GM18507 (cell line): ENCODE results near the gene SNUPN.
A peak's percentile ranks its signal among the peaks of the same experiment; 100 is the strongest.

Experiments
- DNase-seq: peaks from one replicate; pipeline ENCODE4 v3.0.0; 2011; ENCODE audit warnings: low read depth; ENCODE audit not compliant: insufficient read length; ENCODE audit errors: extremely low spot score
- FAIRE-seq: peaks from 2 replicates; lab custom pipeline; 2011; peaks lifted over from hg19 to GRCh38; lab: Jason Lieb, UNC

The SNUPN gene

DNA sequence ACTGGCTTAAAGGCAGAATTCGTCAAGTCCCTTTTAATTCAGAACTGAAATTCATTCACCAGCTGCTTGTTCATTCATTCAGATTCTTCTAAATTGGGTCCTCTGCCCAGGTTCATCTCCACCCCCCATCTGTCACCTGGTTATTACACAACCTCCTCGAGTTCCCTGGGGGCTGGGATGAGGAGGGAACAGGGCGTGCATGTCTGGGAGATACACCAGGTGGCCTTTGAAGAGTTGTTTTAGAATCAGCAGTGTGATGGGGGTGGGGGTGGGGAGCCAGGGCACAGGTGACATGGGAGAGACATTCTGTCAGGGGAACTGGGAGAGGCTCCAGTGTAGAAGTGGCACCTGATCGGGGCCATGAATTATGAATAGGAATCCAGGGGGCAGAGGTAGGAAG is 30.4 kb upstream of the SNUPN start:
- FAIRE-seq (no peak), DNase-seq (no peak)

DNA sequence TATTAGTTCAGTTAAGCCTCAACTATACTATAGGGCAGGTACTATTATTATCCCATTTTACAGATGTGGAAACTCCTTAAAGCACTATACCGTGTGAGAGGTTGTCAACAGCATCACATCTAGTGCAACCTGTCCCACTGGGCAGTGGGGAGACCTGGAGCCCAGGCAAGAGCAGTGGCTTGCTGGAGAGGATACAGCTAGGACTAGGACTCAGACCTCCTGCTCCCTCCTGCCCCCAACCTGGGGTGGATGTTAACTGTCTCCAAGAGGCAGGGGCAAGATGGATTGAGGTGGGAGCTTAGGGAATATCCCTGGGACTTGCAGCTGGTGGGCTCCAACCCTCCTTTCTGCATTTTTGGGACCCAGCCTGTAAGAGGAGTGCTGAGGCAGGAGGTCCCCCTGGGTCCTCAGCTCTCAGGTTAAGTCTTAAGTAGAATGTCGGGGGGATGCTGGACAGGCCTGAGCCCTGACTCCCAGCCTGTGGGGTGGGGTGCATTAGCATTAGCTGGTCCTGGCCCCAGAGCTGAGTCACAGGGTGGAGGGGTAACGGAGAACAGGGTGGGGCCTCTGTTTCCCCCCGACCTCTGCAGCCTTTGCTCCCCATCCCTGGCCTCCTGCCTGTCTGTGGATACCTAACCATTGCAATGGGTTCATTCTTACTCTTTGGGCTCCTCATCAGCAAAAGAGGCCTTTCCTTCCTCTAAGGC is 28.8 kb upstream of the SNUPN start:
- no peak for FAIRE-seq

DNA sequence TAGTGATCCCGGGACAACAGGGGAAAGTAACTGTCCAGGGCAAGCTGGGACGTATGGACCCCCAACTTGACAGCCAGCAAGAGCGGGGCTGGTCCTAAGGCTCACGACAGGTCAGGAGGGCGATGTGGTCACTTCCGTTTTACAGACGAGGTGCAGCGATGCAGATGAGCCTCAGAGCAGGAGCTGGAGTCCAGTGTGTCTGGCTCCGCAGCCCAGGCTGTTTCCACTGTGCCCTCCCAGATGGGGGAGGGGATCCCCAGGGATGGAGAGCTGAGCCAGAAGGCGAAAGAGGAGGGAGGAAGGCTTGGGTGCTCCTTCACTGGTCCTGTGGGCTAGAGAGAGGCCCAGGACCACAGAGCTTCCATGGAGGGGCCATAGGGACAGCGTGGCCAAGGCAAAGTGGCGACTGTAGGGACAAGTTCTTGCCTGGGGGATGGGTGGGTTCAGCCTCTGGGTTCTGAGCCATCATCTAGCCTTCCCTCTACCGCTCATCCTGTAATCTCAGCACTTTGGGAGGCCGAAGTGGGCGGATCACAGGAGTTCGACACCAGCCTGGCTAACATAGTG is 27.9 kb upstream of the SNUPN start:
- DNase-seq (no peak), FAIRE-seq (no peak)

More for the DNA sequence above, 28.8 kb upstream of the SNUPN start:
- DNase-seq = no peak

DNA sequence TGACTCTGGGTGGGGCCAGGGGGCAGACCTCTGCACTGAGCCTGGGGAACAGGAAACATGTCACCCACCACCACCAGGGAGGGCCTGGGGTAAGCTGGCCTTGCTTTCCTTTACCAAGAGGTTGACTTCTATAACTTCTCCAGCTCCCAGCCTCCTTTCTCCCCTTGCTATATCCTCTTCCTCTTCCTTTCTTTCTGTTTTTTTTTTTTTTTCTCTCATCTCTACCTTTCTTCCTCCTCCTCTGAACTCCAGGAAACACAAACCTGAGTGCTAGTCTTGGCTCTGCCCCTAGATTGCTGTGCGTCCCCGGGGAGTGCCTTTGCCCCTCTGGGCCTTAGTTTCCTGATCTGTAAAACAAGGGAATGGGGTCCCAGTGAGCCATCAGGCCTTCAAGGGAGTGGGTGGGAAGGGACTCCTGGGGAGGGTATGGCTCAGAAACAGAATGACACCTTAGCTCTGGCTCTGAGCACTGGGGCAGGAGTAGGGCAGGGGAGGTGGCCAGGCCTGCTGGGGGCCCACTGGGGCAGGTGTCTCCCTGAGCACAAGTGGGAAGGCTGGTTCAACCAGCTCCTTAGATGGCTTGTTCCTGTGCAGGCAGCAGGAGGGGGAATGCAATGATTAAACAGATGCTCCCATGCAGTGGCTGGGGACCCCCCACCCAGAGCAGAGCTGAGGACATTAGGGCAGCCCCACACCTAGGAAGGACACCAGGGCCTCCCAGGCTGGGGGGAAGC is 26.5 kb upstream of the SNUPN start:
- DNase-seq (no peak), FAIRE-seq (no peak)

DNA sequence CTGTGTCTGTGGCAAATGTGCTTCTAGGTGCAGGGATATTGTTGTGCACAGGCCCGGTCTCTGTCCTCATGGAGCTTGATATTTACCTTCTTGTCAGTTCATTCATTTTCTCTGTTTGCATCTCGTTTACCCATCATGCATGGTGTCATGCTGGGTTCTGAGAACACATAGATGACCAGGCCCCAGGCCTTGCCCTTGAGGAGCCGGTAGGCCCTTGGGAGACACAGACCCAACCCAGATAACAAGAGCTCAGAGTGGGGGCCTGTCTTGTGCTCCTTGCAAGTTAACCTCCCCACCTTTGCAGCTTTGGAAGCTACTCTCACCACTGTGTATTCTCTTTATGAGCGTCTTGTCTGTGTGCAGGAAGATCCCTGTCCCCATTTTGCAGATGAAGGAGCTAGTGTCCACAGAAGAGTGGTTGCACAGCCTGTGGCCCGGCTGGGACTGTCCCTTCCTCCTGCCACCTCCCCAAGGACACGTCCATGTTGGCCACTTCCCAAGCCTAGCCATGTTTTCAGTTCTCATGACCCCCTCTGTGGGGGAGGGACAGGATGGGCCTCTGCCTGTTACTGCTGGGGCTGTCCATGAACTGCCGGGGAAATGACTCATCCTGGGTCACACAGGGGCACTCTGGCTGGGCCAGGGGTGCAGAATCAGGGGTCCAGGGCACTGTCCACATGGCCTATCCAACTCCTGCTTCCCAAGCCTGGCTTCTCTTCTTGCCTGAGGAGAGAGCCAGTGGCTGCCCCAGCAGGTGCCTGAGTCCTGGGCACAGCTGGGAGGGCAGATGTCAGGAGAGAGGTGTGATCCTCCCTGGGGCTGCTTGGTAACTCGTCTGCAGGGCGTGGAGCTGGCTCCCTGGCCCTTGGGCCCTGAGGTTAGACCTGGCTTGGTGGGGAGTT is 25.6 kb upstream of the SNUPN start:
- DNase-seq (no peak), FAIRE-seq (no peak)

DNA sequence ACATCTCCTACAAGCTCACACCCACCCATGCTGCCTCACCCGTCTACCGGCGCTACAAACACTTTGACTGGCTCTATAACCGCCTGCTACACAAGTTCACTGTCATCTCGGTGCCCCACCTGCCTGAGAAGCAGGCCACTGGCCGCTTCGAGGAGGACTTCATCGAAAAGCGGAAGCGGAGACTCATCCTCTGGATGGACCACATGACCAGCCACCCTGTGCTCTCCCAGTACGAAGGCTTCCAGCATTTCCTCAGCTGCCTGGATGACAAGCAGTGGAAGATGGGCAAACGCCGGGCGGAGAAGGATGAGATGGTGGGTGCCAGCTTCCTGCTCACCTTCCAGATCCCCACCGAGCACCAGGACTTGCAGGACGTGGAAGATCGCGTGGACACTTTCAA is 24.3 kb upstream of the SNUPN start:
- FAIRE-seq (no peak), DNase-seq (no peak)

DNA sequence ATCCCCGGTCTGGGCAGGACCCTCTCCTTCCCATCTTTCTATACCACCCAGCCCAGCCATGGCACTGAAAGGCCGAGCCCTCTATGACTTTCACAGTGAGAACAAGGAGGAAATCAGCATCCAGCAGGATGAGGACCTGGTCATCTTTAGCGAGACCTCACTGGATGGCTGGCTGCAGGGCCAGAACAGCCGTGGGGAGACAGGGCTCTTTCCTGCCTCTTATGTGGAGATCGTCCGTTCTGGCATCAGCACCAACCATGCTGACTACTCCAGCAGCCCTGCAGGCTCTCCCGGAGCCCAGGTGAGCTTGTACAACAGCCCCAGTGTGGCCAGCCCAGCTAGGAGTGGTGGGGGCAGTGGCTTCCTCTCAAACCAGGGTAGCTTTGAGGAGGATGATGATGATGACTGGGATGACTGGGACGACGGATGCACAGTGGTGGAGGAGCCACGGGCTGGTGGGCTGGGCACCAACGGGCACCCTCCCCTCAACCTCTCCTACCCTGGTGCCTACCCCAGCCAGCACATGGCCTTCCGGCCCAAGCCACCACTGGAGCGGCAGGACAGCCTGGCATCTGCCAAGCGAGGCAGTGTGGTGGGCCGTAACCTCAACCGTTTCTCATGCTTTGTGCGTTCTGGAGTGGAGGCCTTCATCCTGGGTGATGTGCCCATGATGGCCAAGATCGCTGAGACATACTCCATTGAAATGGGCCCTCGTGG is 23.7 kb upstream of the SNUPN start:
- no peak for DNase-seq
- FAIRE-seq = no peak

DNA sequence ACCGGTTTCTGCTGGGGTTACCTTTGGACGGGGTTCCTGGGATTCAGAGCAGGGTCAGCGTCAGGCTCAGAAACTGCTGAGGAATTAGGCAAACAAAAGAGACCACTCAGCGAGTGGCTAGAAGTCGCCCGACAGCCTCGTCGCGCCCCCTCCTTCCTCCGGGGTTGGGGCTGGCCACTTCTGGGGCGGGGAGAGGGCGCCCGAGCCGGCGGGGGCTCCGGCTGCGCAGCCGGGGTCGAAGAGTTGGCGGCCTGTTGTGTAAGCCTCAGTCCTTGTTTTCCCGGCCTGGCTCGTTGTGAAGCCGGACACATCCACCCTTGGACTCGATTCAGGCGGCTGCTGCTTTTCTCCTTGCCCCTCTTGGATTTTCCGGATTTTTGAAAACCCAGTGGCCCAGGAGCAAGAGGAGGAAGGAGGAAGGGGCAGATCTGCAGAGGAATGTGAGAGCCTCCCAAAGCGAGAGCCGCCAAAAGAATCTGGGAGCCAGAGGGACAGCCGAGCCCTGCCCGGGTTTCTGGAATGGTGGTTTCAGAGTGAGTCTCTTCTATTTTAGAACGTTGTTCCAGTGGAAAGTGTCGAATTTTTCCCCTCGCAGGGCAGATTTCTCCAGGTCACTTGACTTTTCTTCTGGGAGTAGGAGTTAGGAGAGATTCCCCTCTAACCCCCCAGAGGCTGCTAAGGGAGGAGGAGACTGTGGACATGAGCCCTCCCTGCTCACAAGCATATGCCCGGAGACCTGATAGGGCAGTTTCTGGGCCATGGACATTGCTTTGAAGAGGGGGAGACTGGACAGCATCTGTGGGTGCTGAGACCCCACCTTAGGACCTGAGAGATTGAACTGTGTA is 22.9 kb upstream of the SNUPN start:
- FAIRE-seq (no peak), DNase-seq (no peak)

DNA sequence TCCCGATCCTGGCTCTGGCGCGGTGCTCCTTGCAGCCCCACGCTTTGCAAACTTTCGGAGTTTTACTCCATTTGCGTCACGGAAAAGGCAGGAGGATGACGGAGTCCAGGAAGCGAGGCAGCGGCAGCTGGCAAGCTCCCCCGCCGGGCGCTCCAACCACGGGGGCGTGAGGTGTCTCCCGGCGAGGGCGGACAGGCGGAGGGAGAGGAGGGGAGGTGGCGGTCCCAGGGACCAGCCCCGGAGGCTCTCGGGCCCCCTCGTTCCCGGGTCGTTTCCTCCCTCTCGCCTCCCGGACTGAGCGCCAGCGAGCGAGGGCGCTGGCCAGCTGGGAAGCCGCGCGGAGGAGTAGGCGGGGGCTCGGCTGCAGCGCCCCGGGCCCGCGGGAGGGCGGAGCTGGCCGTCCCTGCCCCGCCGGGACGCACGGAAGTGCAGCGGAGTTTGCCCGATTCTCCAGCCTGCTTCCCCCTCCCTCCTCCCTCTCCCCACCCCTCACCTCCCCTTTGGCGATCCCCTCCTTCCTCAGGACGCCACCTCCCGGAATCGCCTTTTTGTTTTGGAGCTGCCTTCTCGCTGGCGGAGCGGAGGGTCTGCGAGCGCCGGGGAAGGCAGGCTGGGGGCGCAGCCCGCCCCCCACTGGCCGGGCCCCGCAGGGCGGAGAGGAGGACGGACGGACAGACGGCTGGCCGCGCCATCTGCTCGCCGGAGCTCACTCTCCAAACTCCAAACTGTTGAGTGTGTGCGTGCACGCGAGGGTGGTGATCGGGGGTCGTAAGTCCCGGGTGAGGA is 22.0 kb upstream of the SNUPN start, which contains the start of gene SNX33:
Gene SNX33, plus strand, starts transcription at position 543 of the 786 bp plus-strand sequence. CDS start 1,191 bp downstream, outside the sequence.
- FAIRE-seq = peak; percentile 5
- no peak for DNase-seq

DNA sequence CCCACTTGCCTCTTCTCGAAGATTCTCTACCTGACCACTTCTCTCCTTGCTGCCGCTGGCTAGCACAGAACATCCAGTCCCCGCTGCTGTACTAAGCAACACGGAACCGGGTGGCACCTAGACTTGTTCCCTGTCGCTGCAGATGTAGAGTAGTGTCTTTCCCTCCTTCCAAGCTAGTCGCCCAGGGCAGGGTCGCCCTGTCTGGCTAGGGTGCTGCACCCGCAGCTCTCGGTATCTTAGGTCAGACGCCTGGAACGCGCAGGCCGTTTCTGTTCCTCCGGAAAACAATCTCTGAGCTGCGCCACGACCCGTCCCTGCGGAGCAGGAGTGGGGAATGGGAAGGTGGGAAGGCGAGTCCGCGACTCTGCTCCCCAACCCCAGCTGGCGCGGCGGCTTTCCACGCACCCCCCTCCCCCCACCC is 21.4 kb upstream of the SNUPN start:
- DNase-seq (no peak), FAIRE-seq (no peak)

DNA sequence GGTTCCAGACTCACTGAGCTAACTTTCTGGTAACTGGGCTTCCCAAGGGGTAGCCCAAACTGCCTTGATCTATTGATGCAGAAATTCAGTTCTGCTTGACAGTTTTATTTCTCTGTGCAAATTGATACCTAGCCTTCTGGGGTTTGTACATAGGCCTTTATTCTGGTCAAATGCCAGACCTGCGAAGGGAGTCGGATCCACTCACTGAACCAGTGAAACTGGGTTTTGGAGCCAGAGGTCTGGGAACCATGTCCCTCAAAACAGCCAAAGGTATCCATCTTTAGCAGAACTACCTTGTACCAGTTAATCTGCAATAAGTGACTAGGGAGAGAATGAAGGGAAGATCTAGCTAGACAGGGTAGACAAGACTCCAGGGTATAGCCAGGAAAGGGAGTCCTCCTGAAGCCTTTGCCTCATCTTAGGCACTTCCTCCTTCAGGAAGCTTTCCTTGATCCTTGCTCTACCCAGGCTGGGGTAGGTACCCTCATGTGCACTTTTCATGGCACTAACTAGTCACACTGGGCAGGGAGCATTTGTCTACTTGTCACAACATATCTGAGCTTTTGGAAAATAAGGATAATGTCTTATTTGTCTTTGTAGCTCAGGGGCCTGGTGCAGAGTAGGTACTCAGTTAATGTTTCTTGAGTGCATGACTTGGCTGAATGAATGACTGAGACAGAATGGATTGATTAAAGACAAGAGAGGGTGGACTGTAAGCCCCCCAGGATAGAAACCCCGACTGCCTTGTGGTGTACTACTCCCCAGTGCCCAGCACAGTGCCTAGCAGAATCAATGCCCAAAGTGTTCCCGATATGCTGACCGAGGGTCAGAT is 20.8 kb upstream of the SNUPN start:
- FAIRE-seq = no peak
- DNase-seq = no peak

DNA sequence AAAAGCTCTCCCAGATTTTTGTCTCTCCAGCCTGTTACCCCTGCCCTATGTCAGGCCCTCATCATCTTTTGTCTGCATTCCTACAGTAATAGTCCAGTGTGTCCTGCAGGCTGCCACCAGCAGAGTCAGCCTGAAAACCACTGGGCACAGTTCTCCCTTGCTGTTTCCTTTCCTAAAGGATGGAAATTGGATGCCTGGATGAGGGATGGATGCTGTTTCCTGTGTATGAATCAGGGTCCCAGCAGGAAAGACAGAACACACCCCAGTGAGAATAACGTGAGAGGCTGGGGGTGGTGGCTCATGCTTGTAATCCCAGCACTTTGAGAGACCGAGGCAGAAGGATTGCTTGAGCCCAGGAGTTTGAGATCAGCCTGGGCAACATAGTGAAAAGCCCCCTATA is 18.9 kb upstream of the SNUPN start:
- no peak for DNase-seq
- FAIRE-seq = no peak

DNA sequence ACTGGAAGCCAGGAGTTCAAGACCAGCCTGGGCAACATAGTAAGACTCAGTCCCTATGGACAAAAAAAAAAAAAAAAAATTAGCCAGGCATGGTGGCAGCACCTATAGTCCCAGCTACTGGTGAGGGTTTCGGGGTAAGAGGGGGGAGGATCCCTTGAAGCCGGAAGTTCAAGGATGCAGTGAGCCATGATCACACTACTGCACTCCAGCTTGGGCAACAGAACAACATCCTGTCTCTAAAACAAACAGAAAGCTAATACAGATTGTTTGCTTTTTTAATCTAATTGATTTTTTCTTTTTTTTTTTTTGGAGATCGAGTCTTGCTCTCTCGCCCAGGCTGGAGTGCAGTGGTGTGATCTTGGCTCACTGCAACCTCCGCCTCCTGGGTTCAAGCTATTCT is 16.1 kb upstream of the SNUPN start:
- FAIRE-seq = no peak
- no peak for DNase-seq

DNA sequence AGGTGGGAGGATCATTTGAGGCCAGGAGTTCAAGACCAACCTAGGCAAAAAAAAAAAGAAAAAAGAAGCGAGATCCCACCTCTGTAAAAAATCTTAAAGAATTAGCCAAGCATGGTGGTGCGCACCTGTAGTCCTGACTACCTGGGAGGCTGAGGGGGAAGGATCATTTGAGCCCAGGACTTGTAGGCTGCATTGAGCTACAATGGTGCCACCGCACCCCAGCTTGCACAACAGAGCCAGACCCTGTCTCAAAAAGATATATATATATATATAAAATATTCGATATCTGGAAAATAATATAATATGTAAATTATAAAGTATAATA is 15.6 kb upstream of the SNUPN start:
- DNase-seq (no peak), FAIRE-seq (no peak)

DNA sequence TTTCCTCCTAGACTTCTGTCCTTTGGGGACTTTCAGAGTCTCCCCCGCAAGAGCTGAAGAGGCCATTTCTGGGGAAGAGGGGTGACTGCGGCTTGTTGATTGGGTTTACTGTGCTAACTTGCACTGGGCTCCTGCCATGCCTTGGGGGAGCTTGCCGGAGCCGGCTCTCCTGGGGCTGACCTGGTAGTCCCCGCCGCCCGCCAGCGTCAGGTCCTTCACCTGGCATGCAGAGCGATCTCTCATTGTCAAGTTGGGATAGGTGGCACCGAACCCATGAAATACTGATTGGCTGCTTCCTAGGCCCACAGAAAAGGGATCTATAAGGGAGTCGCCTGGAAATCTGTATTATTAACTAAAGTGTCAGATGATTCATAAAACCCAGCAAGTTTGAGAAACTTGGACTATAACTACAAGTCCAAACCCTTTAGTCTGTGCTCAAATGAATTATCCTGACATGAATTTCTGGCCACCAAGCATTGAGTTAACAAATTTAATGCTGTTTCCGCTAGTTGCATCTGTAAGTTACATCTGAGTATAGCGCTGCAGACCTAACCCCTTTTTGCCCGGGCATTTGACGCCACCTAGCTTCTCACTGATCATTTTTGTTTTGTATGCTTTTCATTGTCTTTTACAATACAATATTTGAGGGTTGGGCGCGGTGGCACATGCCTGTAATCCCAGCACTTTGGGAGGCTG is 15.1 kb upstream of the SNUPN start:
- FAIRE-seq (peak; percentile 59), DNase-seq (peak; percentile 28)

DNA sequence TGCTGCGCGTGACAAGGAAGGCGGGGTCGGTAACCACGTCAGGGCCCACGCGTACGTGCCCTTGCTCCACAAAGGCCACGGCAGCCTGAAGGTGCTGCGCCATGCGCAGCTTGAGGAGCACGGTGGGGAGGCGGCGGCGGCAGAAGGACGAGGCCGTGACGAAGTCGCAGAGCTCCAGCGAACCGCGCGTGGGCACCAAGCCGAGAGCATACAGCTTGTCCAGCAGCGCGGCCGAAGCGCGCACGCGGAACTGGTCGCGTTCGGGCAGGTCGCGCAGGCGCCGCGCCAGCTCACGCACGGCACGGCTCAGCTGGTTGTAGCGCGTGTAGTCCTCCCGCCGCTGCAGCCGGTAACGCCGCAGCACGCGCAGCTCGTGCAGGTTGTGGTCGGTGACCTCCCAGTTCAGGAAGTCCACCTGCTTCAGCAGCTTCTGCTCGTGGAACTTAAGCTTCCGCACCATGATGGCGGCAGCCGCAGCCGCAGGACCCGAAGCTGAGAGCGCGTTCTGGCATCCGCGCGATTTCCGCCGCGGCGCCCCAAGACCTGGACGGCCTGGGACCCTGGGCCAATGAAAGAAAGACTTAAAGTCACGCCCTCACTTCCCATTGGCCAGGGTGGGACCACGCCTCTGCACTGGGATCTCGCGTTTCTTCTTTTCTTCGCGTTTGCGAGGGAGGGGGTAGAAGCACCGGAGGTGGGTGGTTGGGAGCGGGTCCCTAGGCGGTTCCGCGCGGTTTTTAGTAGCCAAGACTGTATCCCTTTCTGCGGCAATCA is 14.4 kb upstream of the SNUPN start, which contains the start of gene IMP3:
Gene IMP3, minus strand, starts transcription at position 516 of the 774 bp plus-strand sequence. Its CDS starts 56 bp downstream, at position 460.
- DNase-seq (peak; percentile 93), FAIRE-seq (peak; percentile 97)
